ENCODE results near the gene TRIM46. TPM values are rescaled to one million over a fixed set of nuclear protein-coding genes. Genes with fewer than 3 reads are reported as not detected.

Gene TRIM46
- total and polyA plus RNA-seq, 2 experiments from 2014 or later = 8.1 to 15.4 TPM

DNA sequence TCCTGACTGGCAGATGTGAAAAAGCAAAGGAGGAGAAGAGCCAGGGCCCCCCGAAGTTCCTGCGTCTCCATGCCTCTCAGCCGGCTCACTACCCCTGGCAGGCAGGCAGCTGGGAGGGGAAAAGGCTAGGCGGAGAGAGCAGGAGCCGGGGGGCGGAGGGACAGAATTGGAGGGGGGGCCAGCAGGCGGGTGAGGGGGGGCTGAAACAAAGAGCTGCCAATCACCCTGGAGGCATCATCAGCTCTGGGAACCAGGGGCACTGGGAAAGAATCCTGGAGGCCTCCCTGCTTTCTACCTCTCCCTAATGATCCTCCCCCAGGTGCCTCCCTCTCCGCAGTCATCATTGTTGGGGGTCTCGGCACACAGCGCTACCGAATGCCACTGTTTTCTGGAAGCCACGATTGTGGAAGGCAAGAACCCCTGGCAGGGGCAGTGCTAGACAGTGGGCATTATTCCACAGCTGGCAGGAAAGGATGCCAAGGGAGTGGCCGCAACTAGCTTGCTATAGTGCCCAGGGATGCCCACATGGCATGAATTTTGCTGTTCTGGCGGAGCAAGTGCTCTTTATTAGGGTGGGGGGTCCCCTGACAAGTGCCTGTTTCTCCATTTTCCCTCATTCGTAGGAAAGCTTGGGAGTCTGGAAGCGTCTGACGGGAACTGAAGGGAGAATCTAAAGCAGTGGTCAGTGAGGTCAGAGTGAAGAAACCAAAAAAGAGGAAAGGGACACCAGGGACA lies 34.3 kb downstream of the TRIM46 start, which contains the start of gene THBS3 (continued):
- TF ChIP-seq, protein P1, sequence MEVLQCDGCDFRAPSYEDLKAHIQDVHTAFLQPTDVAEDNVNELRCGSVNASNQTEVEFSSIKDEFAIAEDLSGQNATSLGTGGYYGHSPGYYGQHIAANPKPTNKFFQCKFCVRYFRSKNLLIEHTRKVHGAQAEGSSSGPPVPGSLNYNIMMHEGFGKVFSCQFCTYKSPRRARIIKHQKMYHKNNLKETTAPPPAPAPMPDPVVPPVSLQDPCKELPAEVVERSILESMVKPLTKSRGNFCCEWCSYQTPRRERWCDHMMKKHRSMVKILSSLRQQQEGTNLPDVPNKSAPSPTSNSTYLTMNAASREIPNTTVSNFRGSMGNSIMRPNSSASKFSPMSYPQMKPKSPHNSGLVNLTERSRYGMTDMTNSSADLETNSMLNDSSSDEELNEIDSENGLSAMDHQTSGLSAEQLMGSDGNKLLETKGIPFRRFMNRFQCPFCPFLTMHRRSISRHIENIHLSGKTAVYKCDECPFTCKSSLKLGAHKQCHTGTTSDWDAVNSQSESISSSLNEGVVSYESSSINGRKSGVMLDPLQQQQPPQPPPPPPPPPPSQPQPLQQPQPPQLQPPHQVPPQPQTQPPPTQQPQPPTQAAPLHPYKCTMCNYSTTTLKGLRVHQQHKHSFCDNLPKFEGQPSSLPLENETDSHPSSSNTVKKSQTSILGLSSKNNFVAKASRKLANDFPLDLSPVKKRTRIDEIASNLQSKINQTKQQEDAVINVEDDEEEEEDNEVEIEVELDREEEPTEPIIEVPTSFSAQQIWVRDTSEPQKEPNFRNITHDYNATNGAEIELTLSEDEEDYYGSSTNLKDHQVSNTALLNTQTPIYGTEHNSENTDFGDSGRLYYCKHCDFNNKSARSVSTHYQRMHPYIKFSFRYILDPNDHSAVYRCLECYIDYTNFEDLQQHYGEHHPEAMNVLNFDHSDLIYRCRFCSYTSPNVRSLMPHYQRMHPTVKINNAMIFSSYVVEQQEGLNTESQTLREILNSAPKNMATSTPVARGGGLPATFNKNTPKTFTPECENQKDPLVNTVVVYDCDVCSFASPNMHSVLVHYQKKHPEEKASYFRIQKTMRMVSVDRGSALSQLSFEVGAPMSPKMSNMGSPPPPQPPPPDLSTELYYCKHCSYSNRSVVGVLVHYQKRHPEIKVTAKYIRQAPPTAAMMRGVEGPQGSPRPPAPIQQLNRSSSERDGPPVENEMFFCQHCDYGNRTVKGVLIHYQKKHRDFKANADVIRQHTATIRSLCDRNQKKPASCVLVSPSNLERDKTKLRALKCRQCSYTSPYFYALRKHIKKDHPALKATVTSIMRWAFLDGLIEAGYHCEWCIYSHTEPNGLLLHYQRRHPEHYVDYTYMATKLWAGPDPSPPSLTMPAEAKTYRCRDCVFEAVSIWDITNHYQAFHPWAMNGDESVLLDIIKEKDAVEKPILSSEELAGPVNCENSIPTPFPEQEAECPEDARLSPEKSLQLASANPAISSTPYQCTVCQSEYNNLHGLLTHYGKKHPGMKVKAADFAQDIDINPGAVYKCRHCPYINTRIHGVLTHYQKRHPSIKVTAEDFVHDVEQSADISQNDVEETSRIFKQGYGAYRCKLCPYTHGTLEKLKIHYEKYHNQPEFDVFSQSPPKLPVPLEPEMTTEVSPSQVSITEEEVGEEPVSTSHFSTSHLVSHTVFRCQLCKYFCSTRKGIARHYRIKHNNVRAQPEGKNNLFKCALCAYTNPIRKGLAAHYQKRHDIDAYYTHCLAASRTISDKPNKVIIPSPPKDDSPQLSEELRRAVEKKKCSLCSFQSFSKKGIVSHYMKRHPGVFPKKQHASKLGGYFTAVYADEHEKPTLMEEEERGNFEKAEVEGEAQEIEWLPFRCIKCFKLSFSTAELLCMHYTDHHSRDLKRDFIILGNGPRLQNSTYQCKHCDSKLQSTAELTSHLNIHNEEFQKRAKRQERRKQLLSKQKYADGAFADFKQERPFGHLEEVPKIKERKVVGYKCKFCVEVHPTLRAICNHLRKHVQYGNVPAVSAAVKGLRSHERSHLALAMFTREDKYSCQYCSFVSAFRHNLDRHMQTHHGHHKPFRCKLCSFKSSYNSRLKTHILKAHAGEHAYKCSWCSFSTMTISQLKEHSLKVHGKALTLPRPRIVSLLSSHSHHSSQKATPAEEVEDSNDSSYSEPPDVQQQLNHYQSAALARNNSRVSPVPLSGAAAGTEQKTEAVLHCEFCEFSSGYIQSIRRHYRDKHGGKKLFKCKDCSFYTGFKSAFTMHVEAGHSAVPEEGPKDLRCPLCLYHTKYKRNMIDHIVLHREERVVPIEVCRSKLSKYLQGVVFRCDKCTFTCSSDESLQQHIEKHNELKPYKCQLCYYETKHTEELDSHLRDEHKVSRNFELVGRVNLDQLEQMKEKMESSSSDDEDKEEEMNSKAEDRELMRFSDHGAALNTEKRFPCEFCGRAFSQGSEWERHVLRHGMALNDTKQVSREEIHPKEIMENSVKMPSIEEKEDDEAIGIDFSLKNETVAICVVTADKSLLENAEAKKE (CRISPR knock-in tag; IDR thresholded peaks at IDR 0.05) = no peak
- TF ChIP-seq POLR2AphosphoS5 (IDR thresholded peaks at IDR 0.05; ENCODE audit: low read depth) (no peak), ZNF114 (CRISPR knock-in tag; IDR thresholded peaks at IDR 0.05) (no peak), STAT1 (IDR thresholded peaks at IDR 0.05; ENCODE audit: unreplicated experiment) (no peak), EZH2phosphoT487 (IDR thresholded peaks at IDR 0.05; ENCODE audit: unreplicated experiment) (no peak), JUNB (IDR thresholded peaks at IDR 0.05; ENCODE audit: unreplicated experiment) (no peak), EZH2 (IDR thresholded peaks at IDR 0.05; ENCODE audit: low read depth, unreplicated experiment) (no peak), ZNF331 (CRISPR knock-in tag; IDR thresholded peaks at IDR 0.05; ENCODE audit: low read depth) (no peak), CREB1 (CRISPR knock-in tag; IDR thresholded peaks at IDR 0.05; ENCODE audit: low read depth) (no peak)
- TF ChIP-seq, protein P2, sequence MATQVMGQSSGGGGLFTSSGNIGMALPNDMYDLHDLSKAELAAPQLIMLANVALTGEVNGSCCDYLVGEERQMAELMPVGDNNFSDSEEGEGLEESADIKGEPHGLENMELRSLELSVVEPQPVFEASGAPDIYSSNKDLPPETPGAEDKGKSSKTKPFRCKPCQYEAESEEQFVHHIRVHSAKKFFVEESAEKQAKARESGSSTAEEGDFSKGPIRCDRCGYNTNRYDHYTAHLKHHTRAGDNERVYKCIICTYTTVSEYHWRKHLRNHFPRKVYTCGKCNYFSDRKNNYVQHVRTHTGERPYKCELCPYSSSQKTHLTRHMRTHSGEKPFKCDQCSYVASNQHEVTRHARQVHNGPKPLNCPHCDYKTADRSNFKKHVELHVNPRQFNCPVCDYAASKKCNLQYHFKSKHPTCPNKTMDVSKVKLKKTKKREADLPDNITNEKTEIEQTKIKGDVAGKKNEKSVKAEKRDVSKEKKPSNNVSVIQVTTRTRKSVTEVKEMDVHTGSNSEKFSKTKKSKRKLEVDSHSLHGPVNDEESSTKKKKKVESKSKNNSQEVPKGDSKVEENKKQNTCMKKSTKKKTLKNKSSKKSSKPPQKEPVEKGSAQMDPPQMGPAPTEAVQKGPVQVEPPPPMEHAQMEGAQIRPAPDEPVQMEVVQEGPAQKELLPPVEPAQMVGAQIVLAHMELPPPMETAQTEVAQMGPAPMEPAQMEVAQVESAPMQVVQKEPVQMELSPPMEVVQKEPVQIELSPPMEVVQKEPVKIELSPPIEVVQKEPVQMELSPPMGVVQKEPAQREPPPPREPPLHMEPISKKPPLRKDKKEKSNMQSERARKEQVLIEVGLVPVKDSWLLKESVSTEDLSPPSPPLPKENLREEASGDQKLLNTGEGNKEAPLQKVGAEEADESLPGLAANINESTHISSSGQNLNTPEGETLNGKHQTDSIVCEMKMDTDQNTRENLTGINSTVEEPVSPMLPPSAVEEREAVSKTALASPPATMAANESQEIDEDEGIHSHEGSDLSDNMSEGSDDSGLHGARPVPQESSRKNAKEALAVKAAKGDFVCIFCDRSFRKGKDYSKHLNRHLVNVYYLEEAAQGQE (IDR thresholded peaks at IDR 0.05; ENCODE audit: unreplicated experiment) = no peak
- TF ChIP-seq, protein P3, sequence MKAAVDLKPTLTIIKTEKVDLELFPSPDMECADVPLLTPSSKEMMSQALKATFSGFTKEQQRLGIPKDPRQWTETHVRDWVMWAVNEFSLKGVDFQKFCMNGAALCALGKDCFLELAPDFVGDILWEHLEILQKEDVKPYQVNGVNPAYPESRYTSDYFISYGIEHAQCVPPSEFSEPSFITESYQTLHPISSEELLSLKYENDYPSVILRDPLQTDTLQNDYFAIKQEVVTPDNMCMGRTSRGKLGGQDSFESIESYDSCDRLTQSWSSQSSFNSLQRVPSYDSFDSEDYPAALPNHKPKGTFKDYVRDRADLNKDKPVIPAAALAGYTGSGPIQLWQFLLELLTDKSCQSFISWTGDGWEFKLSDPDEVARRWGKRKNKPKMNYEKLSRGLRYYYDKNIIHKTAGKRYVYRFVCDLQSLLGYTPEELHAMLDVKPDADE (IDR thresholded peaks at IDR 0.05) = no peak

All from GM23338 (cell line).